HepG2 (cell line): ENCODE data around the gene IQCK. TPM values are rescaled to one million over a fixed set of nuclear protein-coding genes. Genes with fewer than 3 reads are reported as not detected.
A peak's percentile ranks its signal among the peaks of the same experiment; 100 is the strongest.

Experiments
- ATAC-seq: fragments of 200-7000 bp; cut with Tn5 transposase; 3 replicates; pipeline ENCODE4 v1.9.1; 2020; ENCODE audit warnings: mild to moderate bottlenecking, moderate library complexity
- BruUV-seq: library from RNA; stranded (reverse); fragments of 400-500 nt; replicated peaks from 2 replicates; lab custom pipeline; 2021; lab: Mats Ljungman, UMichigan
- CTCF ChIA-PET: fragments of 300-600 bp; formaldehyde crosslinking; extraction: SDS; loops from one replicate; lab custom pipeline; 2021; ENCODE audit warnings: low total read pairs, inconsistent platforms, low intra/inter-chr PET ratio; lab: Yijun Ruan, JAX
- POLR2A ChIA-PET: fragments of 350-600 bp; sonication (Branson Sonifier 250); formaldehyde crosslinking; loops from one replicate; lab custom pipeline; 2020; ENCODE audit warnings: antibody characterized with exemption, inconsistent platforms; lab: Yijun Ruan, JAX
- DNase-seq: peaks from one replicate; pipeline ENCODE4 v3.0.0-alpha.2; 2015; ENCODE audit warnings: low spot score
- FAIRE-seq: peaks from 3 replicates; lab custom pipeline; 2011; peaks lifted over from hg19 to GRCh38; lab: Jason Lieb, UNC
- H2AFZ ChIP-seq: one replicate; pipeline ENCODE4 v1.6.1; 2011; ENCODE audit warnings: low read length, inconsistent platforms
- H3K27ac ChIP-seq: fragments of 300-600 bp; 3 replicates; pipeline ENCODE4 v1.8.0; 2011; ENCODE audit warnings: mixed run types, mild to moderate bottlenecking, mixed read lengths, low read length, inconsistent platforms; ENCODE audit not compliant: insufficient read depth; ENCODE audit errors: extremely low read length
- H3K27me3 ChIP-seq, 2 experiments: fragments of 200-600 bp in 1 of 2; 2 replicates in 1 of 2; 3 replicates in 1 of 2; pipeline versions ENCODE4 v1.6.0 to v1.8.0; 2011; ENCODE audit warnings: low read length in 2 of 2, mild to moderate bottlenecking in 2 of 2, moderate library complexity in 2 of 2, inconsistent platforms in 1 of 2; ENCODE audit not compliant: insufficient read depth in 2 of 2, control insufficient read depth in 1 of 2
- H3K36me3 ChIP-seq, 2 experiments: fragments of 200-600 bp in 1 of 2; replicated peaks in 1 of 2; 2 replicates in 1 of 2; 3 replicates in 1 of 2; pipeline versions ENCODE4 v1.5.1 to v1.8.0; 2011; ENCODE audit warnings: low read length in 2 of 2, inconsistent platforms in 1 of 2; ENCODE audit not compliant: insufficient read depth in 2 of 2, control insufficient read depth in 1 of 2
- H3K4me1 ChIP-seq: 2 replicates; pipeline ENCODE4 v1.5.1; 2012; ENCODE audit warnings: low read length, inconsistent platforms; ENCODE audit not compliant: insufficient read depth
- H3K4me2 ChIP-seq: 2 replicates; pipeline ENCODE4 v1.6.0; 2011; ENCODE audit warnings: low read depth, low read length, inconsistent platforms
- H3K4me3 ChIP-seq, 3 experiments: fragments of 200-600 bp in 1 of 3; sonication (generic), shearing (Covaris generic) in 1 of 3; replicated peaks in 1 of 3; 2 replicates each; pipeline ENCODE4 v1.5.1; 2011 to 2016; ENCODE audit warnings: low read length in 3 of 3, inconsistent platforms in 2 of 3, low read depth in 2 of 3, mild to moderate bottlenecking in 2 of 3, control low read depth in 1 of 3, mixed read lengths in 1 of 3; ENCODE audit not compliant: insufficient read depth in 1 of 3
- H3K79me2 ChIP-seq: one replicate; pipeline ENCODE4 v1.6.1; 2011; ENCODE audit warnings: low read length, inconsistent platforms; ENCODE audit not compliant: insufficient read depth
- H3K9ac ChIP-seq: 2 replicates; pipeline ENCODE4 v1.6.0; 2011; ENCODE audit warnings: mild to moderate bottlenecking, low read depth, low read length, inconsistent platforms; ENCODE audit not compliant: insufficient read depth
- H3K9me3 ChIP-seq: 2 replicates; pipeline ENCODE4 v1.5.1; 2012; ENCODE audit warnings: mild to moderate bottlenecking, low read length
- H4K20me1 ChIP-seq: 2 replicates; pipeline ENCODE4 v1.6.0; 2011; ENCODE audit warnings: inconsistent platforms, mild to moderate bottlenecking, low read length, moderate library complexity; ENCODE audit not compliant: insufficient read depth
- CEBPB ChIP-seq: IDR thresholded peaks from 2 replicates; pipeline ENCODE4 v1.6.1; 2011; ENCODE audit warnings: low read depth, low read length, improper control_type of control experiment, borderline replicate concordance
- EEA1 ChIP-seq: sonication (generic); formaldehyde crosslinking; IDR thresholded peaks from 2 replicates; pipeline ENCODE4 v1.5.1; 2020; ENCODE audit warnings: mild to moderate bottlenecking, missing genetic modification reagents, borderline replicate concordance
- FOXA1 ChIP-seq, 2 experiments: fragments of 450-650 bp in 1 of 2; sonication (generic) in 1 of 2; formaldehyde crosslinking in 1 of 2; IDR thresholded peaks; 2 replicates each; pipeline versions ENCODE4 v1.4.0 to v1.6.1; 2016 to 2020; ENCODE audit warnings: missing genetic modification reagents in 1 of 2
- KLF16 ChIP-seq, 2 experiments: sonication (generic) in 1 of 2; formaldehyde crosslinking in 1 of 2; IDR thresholded peaks; 2 replicates each; pipeline versions ENCODE4 v1.6.1 to v1.8.0; 2016 to 2023; ENCODE audit warnings: missing genetic modification reagents in 2 of 2, missing compliant biosample characterization in 1 of 2
- SOX13 ChIP-seq, 3 experiments: fragments of 450-650 bp in 1 of 3; sonication (generic) in 1 of 3; formaldehyde crosslinking in 1 of 3; IDR thresholded peaks in 2 of 3; conservative IDR thresholded peaks in 1 of 3; 2 replicates each; pipeline versions ENCODE4 v1.5.0 to v1.6.1; 2016 to 2020; ENCODE audit warnings: antibody characterized with exemption in 1 of 3, mild to moderate bottlenecking in 1 of 3, missing compliant biosample characterization in 1 of 3, missing genetic modification reagents in 1 of 3, moderate library complexity in 1 of 3
- SOX5 ChIP-seq: IDR thresholded peaks from 2 replicates; pipeline ENCODE4 v1.6.1; 2016; ENCODE audit warnings: borderline replicate concordance
- ZFP41 ChIP-seq: sonication (generic); formaldehyde crosslinking; IDR thresholded peaks from 2 replicates; pipeline ENCODE4 v1.4.0; 2020; ENCODE audit warnings: mild to moderate bottlenecking, missing genetic modification reagents, borderline replicate concordance
- WGBS: methylation state at CpG from one replicate; pipeline ENCODE4 v1.1.6; 2017; ENCODE audit warnings: low lambda C conversion rate; 5-methylcytosine and 5-hydroxymethylcytosine counted together
- in situ Hi-C: cut with HindIII; loops from 2 replicates; pipeline ENCODE4 v1.10.0; 2017; ENCODE audit warnings: low pct_unique_long_range_greater_than_20kb; ENCODE audit not compliant: extremely low pct_ligation_motif_present
- intact Hi-C: fragments of 100-400 bp; cut with micrococcal nuclease; formaldehyde crosslinking; loops from one replicate; pipeline ENCODE4 v1.10.0; 2022; ENCODE audit not compliant: unreplicated experiment
- polyA plus RNA-seq, 8 experiments: library from polyadenylated mRNA; depleted of rRNA in 3 of 8; stranded (reverse) in 7 of 8; unstranded in 1 of 8; fragments of >200 nt; fragmentation: Illumina TruSeq in 4 of 8; extraction: Trizol in 4 of 8; gene quantifications; 2 replicates each; pipeline versions ENCODE4 v1.2.1 to v1.2.3, GENCODE V29; 2011 to 2016; ENCODE audit warnings: low read depth in 4 of 8, missing spikeins in 1 of 8, mixed read lengths in 1 of 8; ENCODE audit not compliant: insufficient read depth in 1 of 8
- total RNA-seq, 5 experiments: library from RNA; depleted of rRNA; stranded (reverse); fragments of >200 nt; fragmentation: Illumina TruSeq; extraction: Trizol; gene quantifications; 2 replicates each; pipeline ENCODE4 v1.2.3, GENCODE V29; 2016; ENCODE audit warnings: low read depth in 1 of 5
- TF ChIP-seq, protein P1 (sequence below): sonication (generic); formaldehyde crosslinking; IDR thresholded peaks from 2 replicates; pipeline ENCODE4 v1.4.0; 2020; ENCODE audit warnings: missing genetic modification reagents
- TF ChIP-seq, protein P2 (sequence below): sonication (generic); formaldehyde crosslinking; IDR thresholded peaks from 2 replicates; pipeline ENCODE4 v1.4.0; 2020; ENCODE audit warnings: missing genetic modification reagents
- TF ChIP-seq, protein P3 (sequence below): sonication (generic); formaldehyde crosslinking; IDR thresholded peaks from 2 replicates; pipeline ENCODE4 v1.4.0; 2020; ENCODE audit warnings: mild to moderate bottlenecking, missing genetic modification reagents, borderline replicate concordance

The IQCK gene
- total and polyA plus RNA-seq, 2 of the 13 experiments (the other 11 are each of a cell fraction or from before 2014, with no cell fraction given) = 5.1 to 7.3 TPM

DNA sequence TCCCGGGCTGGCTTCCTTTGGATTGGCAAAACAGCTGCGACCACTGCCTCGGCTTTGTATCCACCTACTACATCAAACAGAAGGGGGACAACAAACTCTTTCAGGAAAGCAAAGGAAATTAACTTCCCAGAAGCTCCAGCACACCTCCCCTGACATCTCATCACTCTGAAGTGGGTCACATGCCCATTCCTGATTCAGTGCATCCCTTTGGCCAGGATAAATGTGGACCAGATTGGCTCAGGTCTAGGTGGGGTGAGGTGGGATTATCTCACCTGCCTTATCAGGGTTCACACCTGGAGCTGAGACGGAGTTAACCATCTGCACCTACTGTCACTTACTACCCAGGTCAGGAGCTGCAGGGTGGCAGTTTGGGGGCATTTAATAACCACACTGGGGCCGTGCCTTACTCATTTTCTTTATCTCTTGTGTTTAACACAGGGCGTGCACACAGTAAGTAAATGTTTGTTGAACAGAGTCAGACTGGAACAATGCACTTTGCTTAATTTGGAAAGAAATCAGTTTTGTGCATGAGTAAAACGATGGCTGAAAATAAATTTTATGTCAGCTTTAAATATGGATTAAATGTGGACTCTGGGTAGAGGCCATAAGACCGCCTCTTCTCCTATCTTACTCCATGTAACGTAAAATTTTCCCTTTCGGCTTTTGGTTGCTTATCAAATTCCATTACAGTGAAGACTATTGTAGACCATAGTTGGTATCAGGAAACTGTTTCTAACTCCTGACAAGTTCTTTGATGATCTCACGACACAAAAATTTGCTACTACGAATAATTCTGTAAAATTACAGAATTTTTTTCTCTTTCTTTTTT, 36.0 kb downstream of the IQCK start:
- ATAC-seq (peak; percentile 46; the same call in 2 of the 3 replicates), DNase-seq (peak; percentile 39), FAIRE-seq (no peak)
- H3K9me3 ChIP-seq = no peaks in the 10 kb centered on the region
- H3K4me2 ChIP-seq = no peak overlapping the region
- H2AFZ ChIP-seq = no peak overlapping the region
- no peaks in the 10 kb centered on the region for H3K79me2 ChIP-seq
- POLR2A ChIA-PET = no interaction called here
- WGBS = 69% methylated on average over 12 of the region's 12 CpGs
- BruUV-seq = no TSS peak
- no peaks in the 10 kb centered on the region for H3K36me3 ChIP-seq
- in situ Hi-C loops (no loop called here), intact Hi-C loops (loop anchor here (5.0 kb wide), 1 partner anchor 37 kb away; the partner anchor contains the start of genes IQCK and KNOP1)
- CTCF ChIA-PET = no interaction called here
- no peak overlapping the region for H3K27ac ChIP-seq
- no peak overlapping the region for H3K9ac ChIP-seq
- TF ChIP-seq SOX13 (IDR thresholded peaks at IDR 0.05) (no peak), SOX13 (CRISPR knock-in tag; conservative IDR thresholded peaks at IDR 0.05 in 1 of 2, IDR thresholded peaks at IDR 0.05 in 1 of 2) (peak in 1 of 2 experiments; percentile 73; a peak in 2 of 4 replicates), KLF16 (CRISPR knock-in tag; IDR thresholded peaks at IDR 0.05) (no peak), SOX5 (CRISPR knock-in tag) (peak; percentile 44; the same call in 1 of the 2 replicates), EEA1 (no peak), FOXA1 (IDR thresholded peaks at IDR 0.05) (no peak), FOXA1 (CRISPR knock-in tag; IDR thresholded peaks at IDR 0.05) (peak; percentile 15; the same call in 1 of the 2 replicates), ZFP41 (CRISPR knock-in tag) (no peak), CEBPB (no peak)
- TF ChIP-seq, protein P1, sequence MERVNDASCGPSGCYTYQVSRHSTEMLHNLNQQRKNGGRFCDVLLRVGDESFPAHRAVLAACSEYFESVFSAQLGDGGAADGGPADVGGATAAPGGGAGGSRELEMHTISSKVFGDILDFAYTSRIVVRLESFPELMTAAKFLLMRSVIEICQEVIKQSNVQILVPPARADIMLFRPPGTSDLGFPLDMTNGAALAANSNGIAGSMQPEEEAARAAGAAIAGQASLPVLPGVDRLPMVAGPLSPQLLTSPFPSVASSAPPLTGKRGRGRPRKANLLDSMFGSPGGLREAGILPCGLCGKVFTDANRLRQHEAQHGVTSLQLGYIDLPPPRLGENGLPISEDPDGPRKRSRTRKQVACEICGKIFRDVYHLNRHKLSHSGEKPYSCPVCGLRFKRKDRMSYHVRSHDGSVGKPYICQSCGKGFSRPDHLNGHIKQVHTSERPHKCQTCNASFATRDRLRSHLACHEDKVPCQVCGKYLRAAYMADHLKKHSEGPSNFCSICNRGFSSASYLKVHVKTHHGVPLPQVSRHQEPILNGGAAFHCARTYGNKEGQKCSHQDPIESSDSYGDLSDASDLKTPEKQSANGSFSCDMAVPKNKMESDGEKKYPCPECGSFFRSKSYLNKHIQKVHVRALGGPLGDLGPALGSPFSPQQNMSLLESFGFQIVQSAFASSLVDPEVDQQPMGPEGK (CRISPR knock-in tag) = peak; percentile 29; the same call in 1 of the 2 replicates
- TF ChIP-seq, protein P2, sequence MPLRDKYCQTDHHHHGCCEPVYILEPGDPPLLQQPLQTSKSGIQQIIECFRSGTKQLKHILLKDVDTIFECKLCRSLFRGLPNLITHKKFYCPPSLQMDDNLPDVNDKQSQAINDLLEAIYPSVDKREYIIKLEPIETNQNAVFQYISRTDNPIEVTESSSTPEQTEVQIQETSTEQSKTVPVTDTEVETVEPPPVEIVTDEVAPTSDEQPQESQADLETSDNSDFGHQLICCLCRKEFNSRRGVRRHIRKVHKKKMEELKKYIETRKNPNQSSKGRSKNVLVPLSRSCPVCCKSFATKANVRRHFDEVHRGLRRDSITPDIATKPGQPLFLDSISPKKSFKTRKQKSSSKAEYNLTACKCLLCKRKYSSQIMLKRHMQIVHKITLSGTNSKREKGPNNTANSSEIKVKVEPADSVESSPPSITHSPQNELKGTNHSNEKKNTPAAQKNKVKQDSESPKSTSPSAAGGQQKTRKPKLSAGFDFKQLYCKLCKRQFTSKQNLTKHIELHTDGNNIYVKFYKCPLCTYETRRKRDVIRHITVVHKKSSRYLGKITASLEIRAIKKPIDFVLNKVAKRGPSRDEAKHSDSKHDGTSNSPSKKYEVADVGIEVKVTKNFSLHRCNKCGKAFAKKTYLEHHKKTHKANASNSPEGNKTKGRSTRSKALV (CRISPR knock-in tag) = no peak
- TF ChIP-seq, protein P3, sequence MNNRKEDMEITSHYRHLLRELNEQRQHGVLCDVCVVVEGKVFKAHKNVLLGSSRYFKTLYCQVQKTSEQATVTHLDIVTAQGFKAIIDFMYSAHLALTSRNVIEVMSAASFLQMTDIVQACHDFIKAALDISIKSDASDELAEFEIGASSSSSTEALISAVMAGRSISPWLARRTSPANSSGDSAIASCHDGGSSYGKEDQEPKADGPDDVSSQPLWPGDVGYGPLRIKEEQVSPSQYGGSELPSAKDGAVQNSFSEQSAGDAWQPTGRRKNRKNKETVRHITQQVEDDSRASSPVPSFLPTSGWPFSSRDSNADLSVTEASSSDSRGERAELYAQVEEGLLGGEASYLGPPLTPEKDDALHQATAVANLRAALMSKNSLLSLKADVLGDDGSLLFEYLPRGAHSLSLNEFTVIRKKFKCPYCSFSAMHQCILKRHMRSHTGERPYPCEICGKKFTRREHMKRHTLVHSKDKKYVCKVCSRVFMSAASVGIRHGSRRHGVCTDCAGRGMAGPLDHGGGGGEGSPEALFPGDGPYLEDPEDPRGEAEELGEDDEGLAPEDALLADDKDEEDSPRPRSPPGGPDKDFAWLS (CRISPR knock-in tag) = 0 out of 2 replicates have a peak, but pooled peaks have one; percentile 21
- peaks cover 60% of the 10 kb centered on the region for H3K4me1 ChIP-seq
- no peaks in the 10 kb centered on the region for H4K20me1 ChIP-seq
- H3K4me3 ChIP-seq = no peak overlapping the region
- no peaks in the 10 kb centered on the region for H3K27me3 ChIP-seq
